Erythroblast (primary cell): ENCODE results near the gene GNA12.

Experiments used
- GATA1 ChIP-seq: IDR thresholded peaks from 2 replicates; pipeline ENCODE4 v1.6.1; 2011; ENCODE audit warnings: low read depth, mild to moderate bottlenecking, control low read depth, low read length, moderate library complexity
- POLR2A ChIP-seq: IDR thresholded peaks from 2 replicates; pipeline ENCODE4 v1.6.1; 2011; ENCODE audit warnings: mild to moderate bottlenecking, low read length

- peak; percentile 41 for TF ChIP-seq POLR2A
- TF ChIP-seq GATA1: no peak
These were observed 19.5 kb upstream of the GNA12 start for GRCh38 chr7:2863461-2864066.
